Measurements from ENCODE around the gene AKR1D1. TPM values are rescaled to one million over a fixed set of nuclear protein-coding genes. Genes with fewer than 3 reads are reported as not detected.
A peak's percentile ranks its signal among the peaks of the same experiment; 100 is the strongest.

The AKR1D1 gene
- total and polyA plus RNA-seq, 2 of the 13 experiments (the other 11 are each of a cell fraction or from before 2014, with no cell fraction given): 6.9 to 37.0 TPM

- peak; percentile 61; the same call in 1 of the 2 replicates for TF ChIP-seq MIER2 (CRISPR knock-in tag; IDR thresholded peaks at IDR 0.05)
- TF ChIP-seq MIER3 (CRISPR knock-in tag; IDR thresholded peaks at IDR 0.05; ENCODE audit: borderline replicate concordance): peak; percentile 53; the same call in 1 of the 2 replicates
- TF ChIP-seq KAT7 (CRISPR knock-in tag; IDR thresholded peaks at IDR 0.05; ENCODE audit: borderline replicate concordance): 0 out of 2 replicates have a peak, but pooled peaks have one; percentile 45
- TF ChIP-seq RXRB (CRISPR knock-in tag; IDR thresholded peaks at IDR 0.05; ENCODE audit: borderline replicate concordance): peak; percentile 53; the same call in 1 of the 2 replicates
- no peak for TF ChIP-seq GLMP (CRISPR knock-in tag; IDR thresholded peaks at IDR 0.05; ENCODE audit: borderline replicate concordance)
- peak; percentile 79 for TF ChIP-seq RCOR2 (CRISPR knock-in tag; IDR thresholded peaks at IDR 0.05)
- 0 out of 2 replicates have a peak, but pooled peaks have one; percentile 51 for TF ChIP-seq ZNF383 (CRISPR knock-in tag; IDR thresholded peaks at IDR 0.05; ENCODE audit: borderline replicate concordance)
- peak; percentile 84 for TF ChIP-seq ARID5B (CRISPR knock-in tag; IDR thresholded peaks at IDR 0.05)
- TF ChIP-seq RBFOX2 (IDR thresholded peaks at IDR 0.05; ENCODE audit: low read depth, low read length): no peak
- peak; percentile 73; the same call in 1 of the 2 replicates for TF ChIP-seq HNF4G (IDR thresholded peaks at IDR 0.05; ENCODE audit: borderline replicate concordance, low read depth, low read length)
- TF ChIP-seq HNF4G (CRISPR knock-in tag; IDR thresholded peaks at IDR 0.05; ENCODE audit: borderline replicate concordance, low read depth): no peak; the same call in 1 of the 2 replicates
- peak; percentile 86 for TF ChIP-seq HNF4A (CRISPR knock-in tag; IDR thresholded peaks at IDR 0.05)
- 0 out of 2 replicates have a peak, but pooled peaks have one; percentile 26 for TF ChIP-seq ZNF614 (CRISPR knock-in tag; IDR thresholded peaks at IDR 0.05; ENCODE audit: borderline replicate concordance)
- peak; percentile 91 for TF ChIP-seq GFI1 (CRISPR knock-in tag; IDR thresholded peaks at IDR 0.05; ENCODE audit: borderline replicate concordance)
- TF ChIP-seq SSRP1 (CRISPR knock-in tag; IDR thresholded peaks at IDR 0.05): 0 out of 2 replicates have a peak, but pooled peaks have one; percentile 74
- TF ChIP-seq NR2F6 (IDR thresholded peaks at IDR 0.05): no peak
- TF ChIP-seq NR2F6 (CRISPR knock-in tag; IDR thresholded peaks at IDR 0.05): peak; percentile 38; the same call in 1 of the 2 replicates
- peak; percentile 65 for TF ChIP-seq NCOA2 (CRISPR knock-in tag; IDR thresholded peaks at IDR 0.05)
- peak; percentile 40; the same call in 1 of the 2 replicates for TF ChIP-seq HOMEZ (CRISPR knock-in tag; IDR thresholded peaks at IDR 0.05; ENCODE audit: low read depth)
- peak in 1 of 2 experiments; percentile 72; a peak in 2 of 4 replicates for TF ChIP-seq EP300 (IDR thresholded peaks at IDR 0.05; ENCODE audit: low read depth in 2 of 2, low read length in 2 of 2)
- no peak for TF ChIP-seq EP300 (CRISPR knock-in tag; IDR thresholded peaks at IDR 0.05; ENCODE audit: borderline replicate concordance)
- no peak for TF ChIP-seq MAFG (CRISPR knock-in tag; IDR thresholded peaks at IDR 0.05)
- TF ChIP-seq ASH2L (IDR thresholded peaks at IDR 0.05; ENCODE audit: insufficient read length, low read depth, low read length): peak; percentile 56
- no peak for TF ChIP-seq MBNL3 (CRISPR knock-in tag; conservative IDR thresholded peaks at IDR 0.05)
- no peak for TF ChIP-seq FOXP1 (IDR thresholded peaks at IDR 0.05)
- TF ChIP-seq FOXP1 (CRISPR knock-in tag; IDR thresholded peaks at IDR 0.05): peak; percentile 67; the same call in 1 of the 2 replicates
Measured at GRCh38 chr7:138086563-138087270, 10.5 kb downstream of the AKR1D1 start (continued).

All from HepG2 (cell line).